Activated CD4-positive, alpha-beta T cell treated with anti-CD3 and anti-CD28 coated beads, Interleukin-2, amount 50 U/mL, for 1 hour (primary cell): Measurements from ENCODE around the gene UST.
"Not testable (repeated sequence)": the region's sequence is repeated elsewhere in the genome, so short reads cannot be mapped to it uniquely, and the experiment has no call there.

Experiments
- DNase-seq: peaks from one replicate; pipeline ENCODE4 v3.0.0-alpha.2; 2020

Gene UST

DNA sequence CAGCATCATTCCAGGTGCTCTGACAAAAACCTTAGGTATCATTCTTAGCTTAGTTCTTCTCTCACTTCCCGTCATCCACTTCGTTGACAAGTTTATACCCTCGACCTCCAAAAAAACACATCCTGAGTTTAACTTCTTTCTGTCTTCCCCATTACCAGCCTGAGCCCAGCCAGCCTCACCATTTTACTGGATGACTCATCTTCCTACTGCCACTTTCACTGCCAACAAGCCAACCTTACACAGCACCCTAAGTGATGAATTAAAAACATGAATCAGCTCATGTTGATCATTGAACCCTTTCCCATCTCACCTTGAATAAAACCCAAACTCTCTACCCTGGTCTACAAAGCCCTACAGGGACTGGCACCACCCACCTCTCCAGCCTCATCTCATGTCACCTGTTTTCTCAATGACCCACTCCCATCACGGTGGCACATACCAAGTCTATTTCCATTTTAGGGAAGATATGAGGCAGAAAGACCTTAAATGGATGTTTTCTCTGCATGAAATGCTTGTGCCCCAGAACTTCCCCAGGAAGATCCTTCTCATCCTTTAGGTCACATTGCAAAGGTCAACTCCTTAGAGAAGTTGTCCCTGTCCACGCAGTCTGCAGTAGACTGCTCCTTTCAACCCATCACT, 9.9 kb upstream of the UST start:
- DNase-seq = no peak

DNA sequence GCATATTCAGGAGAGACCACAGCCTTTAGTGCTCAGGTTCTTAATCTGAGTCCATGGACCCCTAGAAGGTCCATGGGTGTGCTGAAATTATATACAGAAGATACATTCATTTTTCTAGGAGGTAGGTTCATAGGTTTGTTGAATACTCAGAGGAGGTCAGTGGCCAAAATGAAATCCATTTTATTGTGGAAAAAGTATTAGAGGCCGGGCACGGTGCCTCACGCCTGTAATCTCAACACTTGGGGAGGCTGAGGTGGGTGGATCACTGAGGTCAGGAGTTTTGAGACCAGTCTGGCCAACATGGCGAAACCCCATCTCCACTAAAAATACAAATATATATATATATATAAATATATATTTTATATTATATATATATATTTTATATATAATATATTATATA, 9.0 kb upstream of the UST start:
- no peak for DNase-seq

DNA sequence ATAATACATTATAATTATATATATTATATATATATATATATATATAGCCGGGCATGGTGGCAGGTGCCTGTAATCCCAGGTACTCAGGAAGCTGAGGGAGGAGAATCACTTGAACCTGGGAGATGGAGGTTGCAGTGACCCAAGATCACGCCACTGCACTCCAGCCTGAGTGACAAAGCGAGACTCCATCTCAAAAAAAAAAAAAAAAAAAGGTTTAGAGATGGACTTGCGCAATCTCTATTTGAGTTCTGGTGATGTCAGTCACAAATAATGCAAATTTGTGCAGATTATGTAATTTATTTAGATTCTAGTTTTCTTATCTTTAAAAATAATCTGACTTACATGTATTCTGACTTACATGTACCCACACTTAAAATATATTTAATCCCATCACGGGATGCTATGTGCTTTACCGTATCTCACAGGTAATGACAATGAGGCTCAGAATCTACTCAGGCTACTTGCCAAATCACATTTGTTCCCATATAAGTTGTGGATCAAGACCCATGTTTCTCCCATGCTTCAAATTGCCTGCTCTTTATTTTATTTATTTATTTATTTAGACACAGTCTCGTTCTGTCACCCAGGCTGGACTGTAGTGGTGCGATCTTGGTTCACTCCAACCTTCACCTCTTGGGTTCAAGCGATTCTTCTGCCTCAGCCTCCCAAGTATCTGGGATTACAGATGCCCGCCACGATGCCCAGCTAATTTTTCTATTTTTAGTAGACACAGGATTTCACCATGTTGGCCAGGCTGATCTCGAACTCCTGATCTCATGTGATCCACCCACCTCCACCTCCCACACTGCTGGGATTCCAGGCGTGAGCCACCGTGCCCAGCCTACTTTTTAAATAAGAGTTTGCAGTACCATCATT, 7.6 kb upstream of the UST start:
- no peak for DNase-seq

DNA sequence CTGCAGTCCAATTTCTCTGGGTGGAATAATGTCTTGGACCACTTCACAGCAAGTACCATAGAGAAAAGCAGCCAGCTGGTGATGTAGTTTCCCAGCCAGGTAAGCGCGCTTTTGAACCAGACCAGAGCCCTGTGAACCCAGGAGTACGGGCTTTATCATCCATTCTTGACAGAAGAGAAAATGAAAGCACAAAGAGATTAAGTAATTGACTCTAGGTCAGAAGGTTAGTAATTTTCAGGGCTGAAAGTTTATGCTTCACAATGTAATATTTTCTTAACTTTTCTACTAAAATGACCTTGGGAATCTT, 7.1 kb upstream of the UST start:
- no peak for DNase-seq

DNA sequence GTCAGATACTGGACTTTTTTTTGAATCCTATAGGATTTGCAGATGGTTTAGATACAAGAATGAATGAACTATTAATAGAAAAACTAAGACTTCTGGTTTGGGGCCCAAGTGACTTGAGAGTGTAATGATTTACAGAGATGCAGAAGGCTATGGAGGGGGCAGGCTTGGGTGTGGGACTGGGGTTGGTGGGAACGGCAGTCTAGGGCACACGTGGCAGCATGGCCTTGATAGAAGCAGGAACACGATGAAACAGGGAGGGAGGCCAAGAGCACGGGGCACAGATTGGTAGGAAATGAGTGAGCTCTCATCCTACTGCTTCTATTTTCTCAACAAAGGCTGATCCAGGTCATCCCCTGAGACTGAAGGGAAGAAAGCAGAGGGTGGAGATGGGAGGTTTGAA, 3.4 kb upstream of the UST start:
- no peak for DNase-seq

DNA sequence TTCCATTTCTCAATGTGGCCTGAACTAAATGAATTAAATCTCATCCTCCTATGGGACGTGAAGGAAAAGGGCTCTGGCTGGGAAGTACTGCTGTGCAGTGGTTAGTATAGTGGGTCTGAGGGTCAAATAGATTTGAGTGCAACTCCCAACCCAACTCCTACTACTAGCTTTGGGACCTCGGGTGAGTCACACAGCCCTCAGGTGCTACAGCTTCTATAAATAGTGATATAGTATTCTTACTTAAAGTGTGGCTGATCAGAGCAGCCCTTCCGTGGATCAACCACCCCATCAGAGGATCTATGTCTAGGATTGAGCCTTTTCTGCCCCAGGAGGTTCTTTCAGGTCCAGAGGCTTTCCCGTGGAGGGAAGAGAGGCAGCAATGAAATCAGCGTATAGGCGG, 904 bp upstream of the UST start:
- DNase-seq = no peak

DNA sequence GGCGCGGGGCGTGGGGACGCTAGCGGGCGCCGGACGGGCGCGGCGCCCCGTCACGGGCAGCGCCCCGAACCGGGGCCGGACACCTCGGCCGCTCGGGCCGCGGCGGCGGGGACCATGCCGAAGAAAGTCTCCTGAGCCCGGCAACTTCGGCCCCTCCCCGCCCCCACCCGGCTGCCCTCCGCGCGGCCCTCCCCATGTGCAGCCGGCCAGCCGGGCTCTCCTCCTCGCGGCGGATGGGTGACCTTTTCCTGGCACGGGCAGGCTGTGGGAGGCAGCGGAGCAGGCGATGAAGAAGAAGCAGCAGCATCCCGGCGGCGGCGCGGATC, 278 bp downstream of the UST start:
- no peak for DNase-seq

DNA sequence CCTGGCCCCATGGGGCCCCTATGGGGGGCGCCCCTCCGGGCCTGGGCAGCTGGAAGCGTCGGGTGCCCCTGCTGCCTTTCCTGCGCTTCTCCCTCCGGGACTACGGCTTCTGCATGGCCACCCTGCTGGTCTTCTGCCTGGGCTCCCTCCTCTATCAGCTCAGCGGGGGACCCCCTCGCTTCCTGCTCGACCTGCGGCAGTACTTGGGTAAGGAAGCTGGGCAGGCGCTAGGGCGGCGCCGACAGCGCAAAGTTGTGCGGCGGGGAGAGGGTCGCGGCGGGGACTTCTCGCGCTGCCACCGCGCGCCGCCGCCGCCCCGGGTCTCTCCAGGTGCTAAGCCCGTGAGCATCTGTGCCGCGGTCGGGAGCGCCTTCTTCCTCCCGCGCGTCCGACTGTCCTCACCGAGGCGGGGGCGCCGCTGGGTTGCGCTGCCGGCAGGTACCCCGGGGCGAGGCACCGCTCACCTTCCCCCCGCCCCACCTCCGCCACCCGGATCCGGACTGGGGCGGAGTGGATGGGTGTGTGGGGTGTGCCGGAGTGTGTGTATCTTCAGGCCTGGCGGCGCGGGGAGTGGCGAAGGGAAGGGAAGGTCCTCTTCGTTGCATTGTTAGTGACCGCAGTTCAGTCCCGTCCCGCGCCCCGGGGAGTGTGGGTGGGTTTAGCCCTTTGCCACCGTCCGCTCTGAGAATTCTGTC, 788 bp downstream of the UST start:
- peak; percentile 61 for DNase-seq

DNA sequence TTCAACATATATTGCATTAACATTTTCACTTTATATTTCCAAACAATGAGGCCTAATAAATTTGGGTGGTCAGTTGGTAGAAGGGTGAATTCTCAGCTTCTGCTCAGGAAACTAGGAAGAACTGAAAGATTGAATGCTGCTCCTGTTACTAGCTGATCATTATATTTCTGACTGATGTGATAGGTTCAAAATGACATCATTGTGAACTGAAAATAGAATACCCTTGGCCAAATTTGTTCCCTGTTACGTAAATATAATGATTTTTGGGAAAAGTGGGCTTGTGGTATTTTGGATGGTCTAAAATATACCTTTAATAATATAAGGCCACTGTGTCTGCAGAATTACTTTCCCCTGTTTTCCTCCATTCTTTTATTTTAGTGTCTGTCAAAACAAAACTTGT, 2.8 kb downstream of the UST start:
- no peak for DNase-seq

DNA sequence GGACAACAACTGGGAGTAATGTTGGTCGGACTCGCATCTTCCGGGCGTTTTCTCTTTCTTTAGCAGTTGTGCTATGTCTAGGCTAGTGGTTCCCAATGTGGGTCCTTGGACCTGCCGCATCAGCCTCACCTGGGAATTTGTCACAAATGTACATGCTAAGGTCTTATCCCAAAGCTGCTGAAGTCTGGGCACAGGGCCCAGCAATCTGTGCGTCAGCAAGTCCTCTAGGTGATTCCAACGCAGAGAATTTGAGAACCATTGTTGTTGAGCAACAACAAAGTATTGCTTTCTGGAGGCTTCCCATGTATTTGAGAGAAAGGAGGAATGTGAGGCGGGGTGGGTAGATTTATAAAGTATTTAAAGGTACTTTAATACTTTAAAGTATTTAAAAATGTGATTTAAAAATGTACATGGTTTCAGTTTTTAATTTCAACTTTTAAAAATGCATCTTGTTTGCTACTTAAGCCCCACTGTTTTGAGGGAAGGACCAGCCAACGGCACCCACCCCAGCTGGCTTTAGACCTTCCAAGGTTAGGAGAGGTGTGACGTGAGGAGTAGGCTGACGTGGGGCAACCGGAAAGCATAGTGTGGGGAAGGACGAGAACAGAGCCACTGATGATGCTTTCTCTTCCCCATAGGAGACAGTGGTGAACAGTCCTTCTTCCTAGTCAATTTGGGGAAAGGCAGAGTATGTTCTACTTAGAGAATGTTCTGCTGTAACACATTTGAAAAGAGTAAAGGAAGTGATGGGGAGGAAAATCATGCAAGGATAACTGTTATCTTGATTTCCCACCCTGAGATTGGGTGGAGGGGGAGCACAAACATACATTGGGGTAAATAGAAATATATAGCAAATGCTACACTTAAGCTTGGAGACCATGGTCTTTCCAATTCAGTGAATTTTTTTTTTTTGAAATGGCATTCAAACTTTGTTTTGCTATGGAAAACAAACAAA, 4.3 kb downstream of the UST start:
- no peak for DNase-seq

DNA sequence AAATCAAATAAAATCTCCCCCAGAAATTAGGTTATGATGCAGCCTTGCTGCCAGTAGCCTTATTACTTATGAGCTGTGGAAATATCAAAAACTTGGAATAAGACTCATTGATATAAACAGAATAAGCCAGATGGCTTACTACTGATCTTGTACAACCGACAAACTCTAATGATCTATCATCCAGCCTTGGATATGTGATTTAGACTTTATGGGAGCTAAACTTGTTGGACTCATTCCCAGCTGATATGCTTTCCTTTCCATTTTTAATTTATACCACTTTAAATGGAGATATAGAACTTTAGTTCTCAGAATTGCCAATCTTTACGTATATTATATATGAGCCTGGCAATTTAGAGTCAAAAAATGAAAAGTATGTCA, 5.0 kb downstream of the UST start:
- DNase-seq = no peak

DNA sequence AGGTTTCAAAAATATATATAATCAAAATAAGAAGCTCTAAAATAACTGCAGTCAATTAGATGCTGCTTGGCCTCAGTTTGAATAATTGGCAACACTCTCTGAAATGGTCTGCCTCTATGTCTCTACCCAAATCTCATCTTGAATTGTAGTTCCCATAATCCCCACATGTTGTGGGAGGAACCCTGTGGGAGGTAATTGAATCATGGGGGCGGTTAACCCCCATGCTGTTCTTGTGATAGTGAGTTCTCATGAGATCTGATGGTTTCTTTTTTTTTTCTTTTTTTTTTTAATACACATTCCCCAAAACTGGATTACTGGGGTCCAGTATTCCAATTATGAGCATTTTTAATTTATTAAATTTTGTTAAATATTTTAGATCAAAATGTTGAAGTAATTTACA, 8.5 kb downstream of the UST start:
- not testable (repeated sequence) for DNase-seq

DNA sequence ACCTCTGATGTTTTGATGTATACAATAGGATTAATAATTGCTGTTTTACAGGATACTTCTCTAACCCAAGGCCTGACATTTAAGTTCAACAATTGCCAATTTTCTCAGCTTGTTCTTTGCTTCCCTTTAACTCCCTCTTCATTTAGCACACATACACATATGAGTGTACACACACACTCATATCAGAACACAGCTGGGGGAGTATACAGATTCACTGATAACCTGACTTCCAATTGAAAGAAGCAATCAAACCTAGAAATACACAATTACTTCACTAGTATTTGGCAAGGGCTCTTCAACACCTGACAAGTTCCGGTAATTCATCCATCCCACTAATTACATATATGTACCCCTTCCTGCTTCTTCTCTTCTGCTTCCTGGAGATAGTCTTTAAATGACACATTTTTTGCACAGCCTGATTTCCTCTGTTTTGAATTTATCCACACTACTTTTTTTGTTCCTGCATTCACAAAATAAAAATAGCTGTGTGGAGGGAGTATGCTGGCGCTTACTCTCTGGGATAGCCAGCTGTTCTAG, 11.2 kb downstream of the UST start:
- DNase-seq = no peak

DNA sequence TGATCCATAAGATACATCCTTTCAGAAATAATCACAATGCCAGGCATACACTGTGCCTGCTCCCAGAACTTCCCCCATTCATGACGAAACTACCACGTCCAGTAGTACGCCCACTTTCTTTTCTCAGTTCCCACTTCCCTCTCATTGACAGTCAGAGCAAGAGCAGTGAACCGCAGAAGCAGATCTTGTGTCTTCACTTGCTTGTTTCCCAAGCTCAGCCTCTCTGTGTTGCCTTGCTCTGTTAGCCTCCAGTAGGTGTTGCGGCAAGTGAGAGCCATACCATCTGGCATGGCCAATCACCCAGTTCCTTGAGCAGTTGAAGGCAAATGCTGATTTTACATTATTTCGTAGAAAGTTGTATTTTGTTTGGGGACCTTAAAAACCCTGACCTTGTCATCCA, 11.7 kb downstream of the UST start:
- DNase-seq = no peak

DNA sequence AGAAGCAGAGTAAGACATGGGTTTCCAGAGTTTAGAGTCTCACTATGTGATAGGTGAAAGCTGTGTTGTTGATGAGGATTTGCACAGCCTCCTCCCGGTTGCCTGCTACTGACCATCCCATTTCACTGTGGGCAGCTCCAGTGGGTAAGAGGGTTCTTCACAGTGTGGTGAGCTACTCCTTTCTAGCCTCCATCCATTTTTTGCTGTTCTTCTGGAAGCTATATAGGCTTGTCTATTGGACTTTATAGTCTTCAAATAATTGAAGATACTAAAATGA, 13.4 kb downstream of the UST start:
- DNase-seq = no peak

DNA sequence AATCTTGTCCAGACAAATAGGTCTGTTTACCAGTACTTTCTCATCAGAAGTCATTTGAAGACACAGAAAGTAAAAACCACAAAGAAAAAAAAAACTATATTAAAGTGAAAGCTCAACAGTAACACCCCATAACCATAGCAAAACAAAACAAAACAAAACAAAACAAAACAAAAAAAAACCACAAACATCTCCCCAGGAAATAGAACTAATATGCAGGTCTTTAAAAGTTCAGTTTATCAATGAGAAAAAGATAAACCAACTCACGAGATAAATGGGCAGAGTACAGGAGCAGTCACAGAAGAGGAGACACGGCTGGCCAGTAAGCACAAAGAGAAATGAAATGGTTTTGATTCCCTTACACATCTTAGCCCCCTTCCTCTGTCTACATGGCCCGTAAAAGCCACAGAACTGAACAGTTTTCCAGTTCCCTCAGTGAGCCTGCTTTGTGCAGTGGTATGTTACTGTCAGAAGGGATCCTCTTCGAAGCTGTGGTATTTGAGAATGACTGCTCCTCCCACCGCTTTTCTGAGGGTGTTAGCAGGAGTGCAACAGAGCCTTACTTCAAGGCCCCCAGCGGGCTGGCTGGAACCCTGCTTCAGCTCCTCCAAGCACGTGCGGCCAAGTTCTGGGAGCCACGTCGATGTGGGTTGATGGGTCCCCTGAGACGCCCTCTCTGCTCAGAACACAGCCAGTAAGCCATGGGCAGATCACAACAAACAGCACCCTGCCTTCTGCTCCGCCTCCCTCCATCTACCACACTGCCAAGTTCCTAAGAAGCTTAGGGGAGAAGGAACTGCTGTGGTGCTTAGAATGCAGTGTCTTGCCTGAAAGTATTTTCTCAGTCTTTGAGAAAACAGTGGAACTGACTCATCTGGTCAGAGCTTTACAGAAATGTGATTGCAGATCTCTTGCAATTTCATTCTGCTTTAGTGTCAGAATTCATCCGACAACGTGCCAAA, 14.0 kb downstream of the UST start:
- DNase-seq = peak; percentile 18

DNA sequence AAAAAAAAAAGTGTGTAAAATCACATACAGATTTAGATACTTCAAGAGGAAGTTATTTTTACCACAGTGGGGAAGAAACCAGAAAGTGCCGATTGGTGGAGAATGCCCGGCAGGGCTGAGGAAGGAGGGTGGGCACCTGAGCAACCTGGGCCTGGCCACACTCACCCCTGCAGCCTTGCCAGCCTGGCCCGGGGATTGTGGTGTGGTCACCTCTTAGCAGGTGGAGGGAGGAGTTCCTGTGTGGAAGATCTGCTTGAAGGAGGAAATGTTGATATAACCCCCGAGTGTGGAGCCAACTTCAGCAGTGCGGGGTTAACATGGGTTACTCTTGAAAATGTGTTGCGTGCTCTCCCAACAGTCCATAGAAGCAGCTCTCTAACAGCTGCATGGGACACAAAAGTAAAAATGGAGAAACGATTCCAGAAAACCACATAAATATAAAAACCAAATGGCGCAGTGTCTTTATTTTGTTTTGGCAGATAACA, 14.7 kb downstream of the UST start:
- DNase-seq = peak; percentile 20

DNA sequence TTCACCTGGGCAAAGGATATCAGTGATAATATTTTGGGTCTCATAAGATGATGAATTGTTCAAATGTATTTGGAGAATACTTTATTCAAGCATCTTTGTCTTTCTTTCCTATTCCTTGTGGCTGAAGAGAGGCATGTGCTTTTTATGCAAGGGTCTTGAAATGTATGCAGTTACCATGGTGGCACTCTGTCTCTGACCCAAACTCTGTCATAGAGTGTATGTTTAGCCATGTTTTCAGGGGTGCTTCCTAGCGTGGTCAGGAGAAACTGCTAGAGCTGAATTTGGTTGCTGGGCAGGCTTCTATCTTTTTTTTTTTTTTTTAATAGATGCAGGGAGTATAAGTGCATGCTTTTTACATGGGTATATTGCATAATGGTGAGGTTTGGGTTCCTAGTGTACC, 15.4 kb downstream of the UST start:
- no peak for DNase-seq

DNA sequence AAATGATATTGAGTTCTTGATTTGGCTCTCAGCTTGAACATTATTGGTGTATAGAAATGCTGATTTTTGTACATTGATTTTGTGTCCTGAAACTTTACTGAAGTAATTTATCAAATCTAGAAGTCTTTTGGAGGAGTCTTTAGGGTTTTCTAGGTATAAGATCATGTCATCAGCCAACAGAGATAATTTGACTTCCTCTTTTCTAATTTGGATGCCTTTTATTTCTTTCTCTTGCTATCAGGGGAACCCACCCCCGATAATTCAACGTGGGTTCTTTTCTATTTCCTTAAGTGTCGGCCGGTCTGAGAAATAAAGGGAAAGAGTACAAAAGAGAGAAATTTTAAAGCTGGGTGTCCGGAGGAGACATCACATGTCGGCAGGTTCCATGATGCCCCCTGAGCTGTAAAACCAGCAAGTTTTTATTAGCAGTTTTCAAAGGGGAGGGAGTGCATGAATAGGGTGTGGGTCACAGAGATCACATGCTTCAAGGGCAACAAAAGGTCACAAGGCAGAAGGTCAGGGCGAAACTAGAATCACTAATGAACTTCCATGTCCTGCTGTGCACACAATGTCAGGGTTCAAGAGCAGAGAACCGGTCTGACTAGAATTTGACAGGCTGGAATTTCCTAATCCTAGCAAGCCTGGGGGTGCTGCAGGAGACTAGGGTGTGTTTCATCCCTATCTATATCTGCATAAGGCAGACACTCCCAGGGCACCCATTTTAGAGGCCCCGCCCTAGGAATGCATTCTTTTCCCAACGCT, 17.6 kb downstream of the UST start:
- not testable (repeated sequence) for DNase-seq

DNA sequence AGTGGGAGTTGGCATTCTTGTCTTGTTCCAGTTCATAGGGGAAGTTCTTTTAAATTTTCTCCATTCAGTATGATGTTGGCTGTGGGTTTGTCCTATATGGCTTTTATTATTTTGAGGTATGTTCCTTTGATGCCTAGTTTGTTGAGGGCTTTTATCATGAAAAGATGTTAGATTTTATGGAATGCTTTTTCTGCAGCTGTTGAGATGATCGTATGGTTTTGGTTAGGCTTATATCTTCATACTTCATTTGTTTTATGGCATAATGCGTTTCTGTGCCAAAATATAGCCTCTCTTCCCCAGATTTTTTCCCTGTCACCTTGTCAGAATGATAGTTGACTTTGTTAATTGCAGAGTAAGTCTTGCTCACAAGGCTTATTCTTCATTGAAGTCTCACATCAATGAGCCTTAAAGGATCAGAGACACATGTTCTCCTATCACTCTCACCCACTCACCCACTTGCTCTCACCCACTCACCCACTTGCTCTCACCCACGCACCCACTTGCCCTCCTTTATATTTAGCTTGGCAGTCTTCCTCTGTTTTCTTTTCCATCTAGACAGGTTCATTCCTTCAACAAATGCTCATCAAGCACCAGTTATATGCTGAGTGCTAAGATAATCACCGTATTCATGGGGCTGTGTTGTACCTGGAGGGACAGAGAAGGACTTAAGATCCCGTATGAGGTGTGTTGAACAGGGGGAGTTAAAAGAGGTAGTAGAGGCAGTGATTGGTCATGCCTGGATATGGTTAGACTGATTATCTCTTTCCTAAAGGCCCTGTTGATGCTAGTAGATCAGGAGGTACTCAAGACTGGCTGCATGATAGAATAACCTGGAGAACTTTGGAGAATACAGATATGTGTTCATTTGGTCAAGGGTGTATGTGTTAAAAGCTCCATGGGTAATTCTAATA, 19.3 kb downstream of the UST start:
- no peak for DNase-seq
